DOHH2 (cell line): ENCODE results near the gene NSMCE1.

Experiments
- H3F3A ChIP-seq: fragments of 200-600 bp; sonication (generic), shearing (Covaris generic); 2 replicates; pipeline ENCODE4 v1.6.0; 2016; ENCODE audit warnings: antibody characterized with exemption, mild to moderate bottlenecking; ENCODE audit not compliant: control insufficient read depth, insufficient read depth
- H3K27ac ChIP-seq: fragments of 200-600 bp; sonication (generic); 2 replicates; pipeline ENCODE4 v1.5.1; 2014; ENCODE audit warnings: low read depth, mild to moderate bottlenecking, low read length, moderate library complexity
- H3K27me3 ChIP-seq: fragments of 200-600 bp; sonication (generic); 2 replicates; pipeline ENCODE4 v1.6.1; 2014; ENCODE audit warnings: mild to moderate bottlenecking, low read length, mixed read lengths; ENCODE audit not compliant: control insufficient read depth
- H3K36me3 ChIP-seq: fragments of 200-600 bp; sonication (generic); 2 replicates; pipeline ENCODE4 v1.6.1; 2014; ENCODE audit warnings: mild to moderate bottlenecking, low read length, moderate library complexity, mixed read lengths; ENCODE audit not compliant: control insufficient read depth
- H3K4me1 ChIP-seq: fragments of 200-600 bp; sonication (generic); 2 replicates; pipeline ENCODE4 v1.6.1; 2014; ENCODE audit warnings: mild to moderate bottlenecking, low read length, mixed read lengths; ENCODE audit not compliant: control insufficient read depth
- H3K4me2 ChIP-seq: fragments of 200-600 bp; sonication (generic); 2 replicates; pipeline ENCODE4 v1.6.0; 2014; ENCODE audit warnings: mild to moderate bottlenecking, low read length, moderate library complexity
- H3K4me3 ChIP-seq: fragments of 200-600 bp; sonication (generic); 2 replicates; pipeline ENCODE4 v1.5.1; 2014; ENCODE audit warnings: mild to moderate bottlenecking, low read length, mixed read lengths
- H3K79me2 ChIP-seq: fragments of 200-600 bp; sonication (generic); 2 replicates; pipeline ENCODE4 v1.6.1; 2014; ENCODE audit warnings: mild to moderate bottlenecking, low read length, mixed read lengths; ENCODE audit not compliant: control insufficient read depth
- H3K9me2 ChIP-seq: fragments of 200-600 bp; sonication (generic); replicated peaks from 2 replicates; pipeline ENCODE4 v1.6.1; 2014; ENCODE audit warnings: mild to moderate bottlenecking, low read length, mixed read lengths; ENCODE audit not compliant: control insufficient read depth
- H3K9me3 ChIP-seq: fragments of 200-600 bp; sonication (generic); 2 replicates; pipeline ENCODE4 v1.6.1; 2014; ENCODE audit warnings: antibody characterized with exemption, low read length, mixed read lengths; ENCODE audit not compliant: control insufficient read depth, insufficient read depth
- H4K20me1 ChIP-seq: fragments of 200-600 bp; sonication (generic); 2 replicates; pipeline ENCODE4 v1.6.0; 2014; ENCODE audit warnings: low read depth, mild to moderate bottlenecking, antibody characterized with exemption, low read length, moderate library complexity; ENCODE audit not compliant: control insufficient read depth, insufficient read depth
- CTCF ChIP-seq: fragments of 200-600 bp; sonication (generic); IDR thresholded peaks from one replicate; pipeline ENCODE4 v1.5.1; 2014; ENCODE audit warnings: antibody characterized with exemption, mild to moderate bottlenecking, low read depth, low read length; ENCODE audit not compliant: poor library complexity, severe bottlenecking
- EZH2phosphoT487 ChIP-seq: fragments of 200-600 bp; sonication (generic); IDR thresholded peaks from 2 replicates; pipeline ENCODE4 v1.6.1; 2017; ENCODE audit warnings: borderline replicate concordance, mild to moderate bottlenecking, antibody characterized with exemption, low read length, moderate library complexity, mixed read lengths

The NSMCE1 gene

GRCh38 chr16:27233731-27234130, 34.8 kb downstream of the NSMCE1 start:
- Histone ChIP-seq H3F3A (peaks cover 20% of the 10 kb centered on the region), H3K9me3 (no peaks in the 10 kb centered on the region), H3K27me3 (no peaks in the 10 kb centered on the region), H3K36me3 (peaks cover 33% of the 10 kb centered on the region), H3K4me3 (no peak overlapping the region), H4K20me1 (no peaks in the 10 kb centered on the region), H3K4me1 (peaks cover 100% of the 10 kb centered on the region), H3K79me2 (peaks cover 9% of the 10 kb centered on the region), H3K4me2 (peak overlapping the region; percentile 78), H3K9me2 (no peaks in the 10 kb centered on the region), H3K27ac (peak overlapping the region; percentile 86)
- no peak for TF ChIP-seq CTCF
- no peak for TF ChIP-seq EZH2phosphoT487

GRCh38 chr16:27232901-27233625, 35.5 kb downstream of the NSMCE1 start:
- Histone ChIP-seq H3K36me3 (peaks cover 33% of the 10 kb centered on the region), H3K9me2 (no peaks in the 10 kb centered on the region), H4K20me1 (no peaks in the 10 kb centered on the region), H3K4me2 (peak overlapping the region; percentile 78), H3K4me1 (peaks cover 96% of the 10 kb centered on the region), H3K27ac (peak overlapping the region; percentile 86), H3K79me2 (peaks cover 9% of the 10 kb centered on the region), H3F3A (peaks cover 20% of the 10 kb centered on the region), H3K9me3 (no peaks in the 10 kb centered on the region), H3K27me3 (no peaks in the 10 kb centered on the region), H3K4me3 (peak overlapping the region; percentile 53)
- no peak for TF ChIP-seq CTCF
- TF ChIP-seq EZH2phosphoT487 = no peak

GRCh38 chr16:27232061-27232900, 36.3 kb downstream of the NSMCE1 start:
- Histone ChIP-seq H4K20me1 (no peaks in the 10 kb centered on the region), H3K4me2 (peak overlapping the region; percentile 78)

More at GRCh38 chr16:27232061-27232900, 36.3 kb downstream of the NSMCE1 start:
- Histone ChIP-seq H3F3A (peaks cover 16% of the 10 kb centered on the region), H3K36me3 (peaks cover 33% of the 10 kb centered on the region), H3K4me3 (peak overlapping the region; percentile 53), H3K4me1 (peaks cover 96% of the 10 kb centered on the region), H3K9me3 (no peaks in the 10 kb centered on the region), H3K9me2 (no peaks in the 10 kb centered on the region), H3K27me3 (no peaks in the 10 kb centered on the region), H3K79me2 (peaks cover 9% of the 10 kb centered on the region), H3K27ac (peak overlapping the region; percentile 86)
- TF ChIP-seq EZH2phosphoT487 (no peak), CTCF (no peak)
